NCI-H1694 treated with DMSO at 0.1 percent for 48 hours (cell line): ENCODE data around the gene RIPK1.
"Not testable (repeated sequence)": the region's sequence is repeated elsewhere in the genome, so short reads cannot be mapped to it uniquely, and the experiment has no call there.

Experiments
- DNase-seq: peaks from one replicate; lab custom pipeline; 2025; lab: John Stamatoyannopoulos, UW

The RIPK1 gene

DNA sequence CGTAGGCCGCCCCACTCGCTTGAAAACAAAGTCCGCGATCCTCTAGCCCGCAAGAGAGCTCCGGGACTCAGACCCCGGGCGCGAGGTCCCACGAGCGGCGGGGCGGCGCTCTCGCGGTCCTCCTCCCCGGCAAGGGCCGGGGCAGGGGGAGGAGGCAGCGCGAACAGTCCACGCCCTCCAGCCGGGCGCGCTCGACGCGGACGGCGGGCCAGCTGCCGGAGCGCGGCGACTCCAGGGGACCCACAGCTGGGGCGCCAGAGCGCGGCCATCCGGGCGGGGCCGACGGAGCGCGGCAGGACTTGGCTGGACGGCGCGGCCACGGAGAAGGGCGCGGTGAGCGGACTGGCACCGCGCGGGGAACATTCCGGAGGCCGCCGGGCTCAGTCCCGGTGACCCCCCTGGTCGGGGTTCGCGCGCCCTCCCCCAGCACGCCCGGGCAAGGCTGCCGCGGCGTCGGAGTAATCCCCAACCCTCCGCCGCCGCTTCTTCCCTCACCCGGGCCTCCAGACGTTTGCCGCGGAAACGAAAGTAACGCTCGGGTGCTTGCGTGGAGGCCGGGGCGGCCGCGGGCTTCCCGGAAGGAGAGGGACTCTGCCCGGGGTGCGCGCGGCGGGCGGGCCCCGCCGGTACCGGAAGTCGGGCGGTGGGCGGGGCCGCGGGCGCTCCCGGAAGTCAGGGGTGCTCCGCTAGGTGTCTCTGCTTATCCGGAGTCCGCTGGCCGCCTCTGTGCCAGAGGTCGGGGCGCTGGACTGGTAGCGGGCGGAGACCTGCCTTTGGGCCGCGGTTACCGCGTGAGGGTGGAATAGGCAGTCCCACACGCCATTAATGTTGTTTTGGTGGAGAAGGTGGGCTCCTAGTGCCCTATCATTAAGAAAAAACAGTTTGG lies at the start of gene RIPK1:
Gene RIPK1 (plus strand): TSS at position 166 of the 886 bp plus-strand sequence. CDS start 8,330 bp downstream, outside the sequence.
- DNase-seq: peak; percentile 63

DNA sequence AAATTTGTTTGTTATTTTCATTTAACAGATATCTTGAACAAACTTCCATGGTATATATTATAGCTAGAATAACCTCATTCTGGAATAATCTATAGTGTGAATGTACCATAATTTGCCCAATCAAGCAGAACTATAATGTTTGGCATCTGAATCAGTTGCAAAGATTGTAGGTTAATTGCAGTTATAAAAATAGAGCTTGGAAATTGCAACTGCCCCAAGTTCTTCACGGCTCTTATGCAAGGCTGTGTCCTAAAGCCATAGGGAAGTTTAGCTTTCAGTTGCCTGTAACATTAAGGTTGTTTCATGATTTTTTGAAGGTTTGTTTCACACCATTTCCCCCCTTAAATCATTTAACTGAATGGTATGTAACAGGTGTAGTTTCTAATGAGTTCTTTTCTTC lies 49.2 kb upstream of the RIPK1 start:
- DNase-seq: no peak

DNA sequence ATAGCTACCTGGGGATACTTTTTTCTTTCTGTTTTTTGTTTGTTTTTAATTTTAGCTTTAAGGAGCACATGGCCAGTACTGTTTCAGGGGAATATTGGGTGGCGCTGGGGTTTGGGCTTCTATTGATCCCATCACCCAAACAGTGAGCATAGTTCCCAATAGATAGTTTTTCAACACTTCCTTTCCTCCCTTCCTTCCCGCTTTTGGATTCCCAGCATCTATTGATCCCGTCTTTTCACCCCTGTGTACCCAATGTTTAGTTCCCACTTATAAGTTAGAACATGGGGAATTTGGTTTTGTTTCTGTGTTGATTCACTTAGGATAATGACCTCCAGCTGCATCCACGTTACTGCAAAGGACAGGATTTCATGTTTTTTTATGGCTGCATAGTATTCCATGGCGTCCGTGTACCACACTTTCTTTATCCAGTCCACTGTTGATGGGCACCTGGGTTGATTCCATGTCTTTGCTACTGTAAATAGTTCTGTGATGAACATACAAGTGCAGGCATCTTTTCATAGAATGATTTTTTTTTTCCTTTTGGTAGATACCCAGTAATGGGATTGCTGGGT lies 48.5 kb upstream of the RIPK1 start:
- no peak for DNase-seq

DNA sequence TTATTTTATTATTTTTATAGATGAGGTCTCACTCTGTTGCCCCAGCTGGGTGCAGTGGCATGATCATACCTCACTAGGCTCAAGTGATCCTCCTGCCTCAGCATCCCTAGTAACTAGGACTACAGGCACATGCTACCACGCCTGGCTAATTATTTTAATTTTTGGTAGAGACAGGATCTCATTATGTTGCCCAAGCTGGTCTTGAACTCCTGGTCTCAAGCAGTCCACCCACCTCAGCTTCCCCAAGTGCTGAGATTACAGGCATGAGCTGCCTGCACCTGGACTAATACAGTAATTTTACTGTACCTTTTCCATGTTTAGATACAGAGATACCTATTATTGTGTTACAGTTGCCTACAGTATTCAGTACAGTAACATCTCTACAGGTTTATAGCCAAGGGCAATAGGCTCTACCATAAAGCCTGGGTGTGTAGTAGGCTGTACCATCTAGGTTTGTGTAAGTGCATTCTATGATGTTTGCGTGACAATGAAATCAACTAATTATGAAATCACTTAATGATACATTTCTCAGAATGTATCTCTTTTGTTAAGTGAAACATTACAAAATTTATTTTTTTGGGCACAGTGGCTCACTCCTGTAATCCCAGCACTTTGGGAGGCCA lies 47.2 kb upstream of the RIPK1 start:
- not testable (repeated sequence) for DNase-seq

DNA sequence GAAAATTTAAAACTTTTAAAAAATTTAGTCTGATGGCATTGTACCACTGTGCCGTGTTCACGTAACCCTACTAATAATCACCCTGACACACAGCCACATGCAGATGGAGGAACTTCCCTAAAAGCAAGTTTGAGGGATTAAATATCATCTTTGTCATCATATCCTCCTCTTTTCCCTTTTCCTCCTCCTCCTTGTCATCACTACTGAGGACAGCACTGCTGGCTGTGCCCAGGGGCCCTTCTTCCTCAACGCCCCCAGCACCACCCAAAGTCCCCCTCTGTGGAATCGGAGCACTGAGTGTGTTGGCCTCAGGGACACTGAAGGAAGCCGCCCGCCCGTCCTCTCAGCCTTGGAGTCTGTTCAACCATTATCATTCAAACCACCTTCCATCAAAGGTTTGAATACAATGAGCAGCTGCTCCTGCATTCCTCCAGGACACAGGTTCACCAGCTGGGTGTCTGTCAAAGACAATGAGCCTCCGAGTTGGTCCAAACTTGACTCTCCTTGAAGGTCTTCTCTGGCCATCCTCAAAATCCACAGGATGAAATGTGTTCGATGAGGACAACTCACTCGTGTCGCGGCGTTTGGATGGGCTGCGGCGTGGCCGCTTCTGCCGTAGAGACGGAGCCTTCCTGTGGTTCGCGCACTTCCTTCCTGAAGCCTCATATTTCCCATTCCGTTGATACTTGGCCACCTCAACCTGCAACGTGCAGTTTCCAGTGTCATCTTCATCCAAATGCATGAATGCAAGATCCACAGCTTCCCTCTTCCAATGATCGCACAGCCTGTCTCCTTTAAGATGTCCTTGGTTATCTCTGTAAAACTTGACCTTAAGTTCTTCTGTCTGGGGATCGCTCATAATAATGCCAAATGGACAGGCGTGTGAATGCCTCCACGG lies 45.3 kb upstream of the RIPK1 start:
- DNase-seq: peak; percentile 29

DNA sequence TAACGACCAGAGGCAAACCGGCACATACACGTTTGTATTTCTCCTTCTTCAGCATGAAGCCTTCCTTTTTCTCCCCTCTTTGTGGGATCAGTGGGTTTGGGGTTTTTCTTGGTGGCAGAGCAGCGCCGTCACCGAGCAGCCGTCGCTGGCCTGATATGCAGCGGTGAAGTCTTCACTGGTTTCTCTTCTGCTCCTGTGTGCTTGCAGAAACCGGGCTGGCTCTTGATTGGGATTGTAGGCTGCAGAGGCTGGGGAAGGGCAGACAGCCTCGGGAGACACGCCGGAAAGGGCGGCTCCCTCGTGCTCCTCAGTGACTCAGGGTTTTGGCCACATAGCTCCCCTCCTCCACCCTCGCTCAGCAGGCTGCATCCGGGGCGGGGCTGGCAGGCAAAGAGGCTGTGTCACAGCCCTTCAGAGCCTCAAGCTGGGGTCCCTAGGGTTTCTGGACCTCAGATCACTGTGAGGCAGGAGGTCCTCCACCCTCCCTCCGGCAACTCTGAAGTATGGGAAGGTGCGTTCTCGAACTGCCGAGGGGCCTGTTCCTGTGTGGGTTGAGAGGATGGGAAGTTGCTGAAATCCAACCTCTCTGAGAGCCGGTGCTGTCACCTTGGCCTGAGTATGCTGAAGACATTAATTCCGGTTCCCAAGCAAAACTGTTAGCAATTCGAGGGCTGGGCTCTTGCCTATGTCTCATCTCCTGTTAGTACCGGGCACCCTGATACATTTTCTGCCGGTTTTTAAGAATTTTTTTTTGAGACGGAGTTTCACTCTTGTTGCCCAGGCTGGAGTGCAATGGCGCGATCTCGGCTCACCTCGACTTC lies 44.4 kb upstream of the RIPK1 start:
- peak; percentile 87 for DNase-seq

DNA sequence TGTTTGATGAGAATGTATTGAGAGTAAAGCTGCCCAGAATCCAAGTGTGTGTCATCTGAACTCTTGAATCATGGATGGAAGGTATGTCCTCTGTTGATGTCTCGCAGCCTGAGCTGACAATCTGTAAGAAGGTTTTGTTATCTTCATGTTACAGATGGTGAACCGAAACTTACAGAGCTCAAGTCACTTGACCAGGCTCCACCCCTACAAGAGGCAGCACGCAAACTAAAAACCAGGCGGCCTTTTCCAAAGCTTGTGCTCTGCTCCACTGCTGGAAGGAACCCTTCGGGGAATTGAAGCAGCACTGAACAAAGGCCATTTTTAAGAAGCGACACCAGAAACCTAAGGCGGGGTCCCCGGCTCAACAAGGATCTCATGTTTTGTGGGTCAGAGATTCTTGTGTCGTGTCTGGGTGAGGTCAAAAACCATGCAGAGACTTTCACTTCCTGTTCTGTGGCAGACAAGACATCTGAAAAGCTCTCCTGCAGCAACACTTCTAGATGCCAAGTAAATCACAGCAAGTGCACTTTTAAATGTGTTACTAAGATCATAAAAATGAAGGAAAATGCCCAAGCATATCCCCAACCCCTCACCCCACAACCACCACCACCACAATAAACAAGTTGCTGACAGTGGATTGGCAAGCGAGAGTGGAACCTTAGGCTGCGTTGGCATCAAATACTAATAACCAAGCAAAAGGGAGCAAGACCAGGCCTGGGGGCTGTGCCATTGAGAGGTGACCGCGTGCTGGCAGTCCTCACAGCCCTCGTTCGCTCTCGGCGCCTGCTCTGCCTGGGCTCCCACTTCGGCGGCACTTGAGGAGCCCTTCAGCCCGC lies 41.3 kb upstream of the RIPK1 start:
- DNase-seq: no peak

DNA sequence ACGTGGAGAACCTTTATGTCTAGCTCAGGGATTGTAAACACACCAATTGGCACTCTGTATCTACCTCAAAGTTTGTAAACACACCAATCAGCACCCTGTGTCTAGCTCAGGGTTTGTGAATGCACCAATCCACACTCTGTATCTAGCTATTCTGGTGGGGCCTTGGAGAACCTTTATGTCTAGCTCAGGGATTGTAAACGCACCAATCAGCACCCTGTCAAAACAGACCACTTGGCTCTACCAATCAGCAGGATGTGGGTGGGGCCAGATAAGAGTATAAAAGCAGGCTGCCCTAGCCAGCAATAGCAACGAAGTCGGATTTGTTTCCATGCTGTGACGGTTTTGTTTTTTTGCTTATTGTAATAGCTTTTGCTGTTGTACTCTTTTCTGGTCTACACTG lies 40.1 kb upstream of the RIPK1 start:
- not testable (repeated sequence) for DNase-seq

DNA sequence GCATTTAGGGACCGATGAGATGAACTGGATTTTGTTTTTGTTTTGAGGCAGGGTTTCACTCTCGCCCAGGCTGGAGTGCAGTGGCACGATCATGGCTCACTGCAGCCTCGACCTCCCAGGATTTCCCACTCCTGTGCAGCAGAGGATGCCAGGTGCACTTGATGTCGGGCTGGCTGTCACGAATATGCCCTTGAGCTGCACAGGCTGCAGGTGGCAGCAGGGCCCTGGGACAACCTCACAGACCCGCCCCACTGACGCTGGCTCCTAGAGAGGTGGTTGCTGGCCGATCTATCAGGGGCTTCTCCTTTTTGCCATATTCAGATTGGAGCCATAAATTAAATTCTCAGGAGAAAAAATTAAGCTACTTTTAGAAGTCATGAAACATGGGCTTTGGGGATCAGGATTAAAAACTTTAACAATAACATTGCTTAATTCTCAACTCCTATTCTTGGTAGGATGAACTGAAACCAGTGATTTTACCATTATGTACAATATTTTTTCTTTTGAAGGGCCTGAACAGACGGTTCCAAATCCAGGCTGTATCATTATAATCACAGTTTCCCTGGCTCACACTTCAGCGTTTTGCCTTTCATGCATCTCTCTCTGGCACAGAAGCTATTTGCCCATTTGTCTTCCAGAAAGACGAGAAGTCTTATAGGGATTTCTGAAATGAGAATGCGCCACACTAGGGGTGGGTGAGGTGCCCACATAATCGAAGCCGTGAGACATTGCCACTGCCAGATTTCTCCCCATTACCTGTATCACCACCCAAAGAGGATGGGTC lies 36.2 kb upstream of the RIPK1 start:
- no peak for DNase-seq

DNA sequence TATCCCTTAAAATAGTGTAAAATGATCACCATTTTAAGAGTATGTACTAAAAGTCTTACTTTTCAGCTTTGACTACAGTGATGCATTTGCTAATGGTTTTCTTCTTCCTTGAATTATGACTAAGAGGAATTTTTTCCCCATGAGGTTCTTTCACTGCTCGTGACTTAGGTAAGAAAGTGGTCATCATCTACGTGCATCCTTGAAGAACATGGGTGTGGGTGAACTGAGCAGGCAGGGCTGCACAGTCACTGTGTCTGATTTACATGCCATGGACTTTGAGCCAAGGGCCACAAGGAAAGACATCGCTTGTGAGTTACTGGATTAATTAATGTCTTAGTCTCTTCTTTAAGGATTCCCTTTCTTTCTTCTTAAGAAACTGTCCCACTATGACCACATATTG lies 35.3 kb upstream of the RIPK1 start:
- DNase-seq: no peak

DNA sequence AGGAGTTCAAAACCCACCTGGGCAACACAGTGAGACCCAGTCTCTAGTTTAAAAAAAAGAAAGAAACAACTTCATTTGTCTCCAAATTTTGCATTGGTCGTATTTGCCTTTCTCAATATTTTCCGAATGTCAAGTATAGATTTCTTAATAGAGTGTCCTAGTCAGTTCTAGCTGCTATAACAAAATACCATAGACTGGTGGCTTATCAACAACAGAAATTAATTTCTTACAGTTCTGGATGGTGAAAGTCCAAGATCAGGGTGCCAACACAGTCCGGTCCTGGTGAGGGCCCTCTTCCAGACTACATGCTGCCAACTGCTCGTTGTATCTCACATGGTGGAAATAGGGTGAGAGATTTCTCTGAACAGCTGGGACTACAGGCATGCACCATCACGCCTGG lies 34.6 kb upstream of the RIPK1 start:
- no peak for DNase-seq

DNA sequence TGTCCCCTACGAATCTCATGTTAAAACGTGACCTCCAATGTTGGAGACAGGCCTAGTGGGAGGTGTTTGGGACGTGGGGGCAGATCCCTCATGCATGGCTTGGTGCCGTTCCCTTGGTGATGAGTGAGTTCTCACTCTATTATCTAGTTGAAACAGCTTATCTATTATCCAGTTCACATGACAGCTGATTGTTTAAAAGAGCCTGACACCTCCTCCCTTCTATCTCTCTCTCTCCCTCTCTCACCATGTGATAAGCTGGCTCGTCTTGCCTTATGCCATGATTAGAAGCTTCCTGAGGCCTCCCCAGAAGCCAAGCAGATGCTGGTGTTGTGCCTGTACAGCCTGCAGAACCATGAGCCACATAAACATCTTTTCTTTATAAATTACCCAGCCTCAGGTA lies 32.9 kb upstream of the RIPK1 start:
- DNase-seq: no peak

DNA sequence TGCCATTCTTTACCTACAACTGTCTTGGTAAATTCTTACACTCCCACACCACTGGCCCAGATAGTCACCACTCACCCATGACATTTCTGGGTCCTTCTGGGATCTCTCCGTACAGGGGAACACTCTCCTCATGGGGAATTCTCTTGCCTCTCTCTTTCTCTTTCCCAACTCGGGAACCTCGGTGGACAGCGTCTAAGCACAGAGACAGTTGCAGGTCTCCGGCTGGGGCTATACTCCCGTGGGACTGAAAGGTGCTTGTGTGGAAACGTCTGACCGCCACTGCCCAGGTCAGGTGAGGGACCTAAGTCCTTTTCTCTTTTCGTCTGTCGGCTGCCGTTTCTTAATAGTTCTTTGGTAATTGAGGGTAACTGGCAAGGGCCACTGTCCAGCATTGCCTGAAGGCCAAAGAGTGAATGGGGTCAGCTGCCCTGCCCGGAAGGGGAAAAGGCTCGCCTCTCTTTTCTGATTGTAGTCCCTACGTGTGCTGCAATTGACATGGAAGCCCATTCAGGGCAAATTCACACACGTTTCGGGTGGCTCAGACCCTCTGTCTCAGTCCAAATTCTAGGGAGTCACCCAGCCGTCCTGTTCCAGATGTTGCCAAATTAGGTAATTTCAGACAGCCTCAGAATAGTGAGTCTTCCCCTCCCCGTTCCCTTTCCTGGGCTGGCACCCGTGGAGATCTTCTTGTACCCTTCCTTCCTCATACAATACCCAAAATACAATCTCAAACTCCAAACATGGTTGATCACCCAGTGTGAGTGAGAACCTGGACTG lies 31.2 kb upstream of the RIPK1 start:
- DNase-seq: no peak

DNA sequence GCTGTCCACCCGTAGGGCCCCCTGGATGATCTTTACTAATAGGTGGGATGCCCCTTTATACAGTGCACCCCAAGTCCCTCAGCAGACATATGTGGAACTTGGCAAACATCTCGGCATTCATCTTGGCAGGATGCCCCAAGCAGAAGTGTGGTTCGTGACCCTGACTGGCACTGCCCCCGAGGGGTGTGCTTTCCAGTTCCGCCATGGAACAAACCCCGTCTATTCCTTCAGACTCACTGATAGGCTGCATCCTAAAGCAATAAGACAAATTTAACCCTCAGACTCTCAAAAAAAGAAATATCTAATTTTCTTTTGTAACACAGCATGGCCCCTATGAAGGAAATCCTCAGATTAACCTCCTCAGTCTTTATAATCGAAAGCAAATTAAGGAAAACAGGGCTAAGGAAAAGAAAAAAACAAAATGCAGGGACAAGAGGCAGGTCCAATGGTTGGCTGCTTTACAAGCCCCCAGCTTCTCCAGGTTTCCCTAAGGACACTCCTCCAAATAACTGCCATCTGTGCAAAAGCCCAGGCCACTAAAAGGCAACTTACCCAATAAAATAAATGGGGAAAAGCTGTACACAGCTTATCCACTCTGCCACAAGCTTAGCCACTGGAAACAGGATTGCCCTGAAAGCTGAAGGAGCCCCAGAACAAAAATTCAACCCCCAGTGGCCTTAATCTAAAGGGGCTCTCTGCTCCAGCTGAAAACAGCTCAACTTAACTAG lies 30.5 kb upstream of the RIPK1 start:
- no peak for DNase-seq

DNA sequence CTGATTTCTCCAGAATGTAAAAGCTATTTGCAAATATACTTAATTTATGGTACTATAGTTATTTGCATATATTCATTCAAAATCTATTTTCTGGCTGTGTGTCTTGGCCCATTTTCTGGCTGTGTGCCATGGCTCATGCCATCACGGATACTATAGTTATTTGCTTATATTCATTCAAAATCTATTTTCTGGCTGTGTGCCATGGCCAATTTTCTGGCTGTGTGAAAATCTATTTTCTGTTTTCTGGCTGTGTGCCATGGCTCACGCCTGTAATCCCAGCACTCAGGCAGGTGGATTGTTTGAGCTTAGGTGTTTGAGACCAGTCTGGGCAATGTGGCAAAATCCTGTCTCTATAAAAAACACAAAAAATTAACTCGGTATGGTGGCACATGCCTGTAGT lies 28.9 kb upstream of the RIPK1 start:
- DNase-seq: no peak

DNA sequence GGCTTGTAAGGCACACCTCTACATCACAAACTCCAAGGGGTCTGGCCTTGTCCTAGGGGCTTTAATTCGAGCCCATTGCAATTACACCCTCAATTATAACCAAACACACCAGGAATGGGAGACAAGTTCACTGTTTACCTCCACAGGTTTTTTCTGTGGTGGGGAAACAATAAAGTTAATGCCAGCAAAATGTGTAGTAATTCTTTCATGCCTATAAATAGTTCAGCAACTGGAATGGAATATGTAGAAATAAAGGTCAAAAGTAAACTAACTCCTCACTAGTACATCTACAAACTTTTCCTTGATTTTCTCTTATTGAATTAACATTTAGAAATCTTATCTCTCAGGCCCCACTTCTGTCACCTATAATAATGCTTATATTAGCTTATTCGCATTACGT lies 27.1 kb upstream of the RIPK1 start:
- no peak for DNase-seq

DNA sequence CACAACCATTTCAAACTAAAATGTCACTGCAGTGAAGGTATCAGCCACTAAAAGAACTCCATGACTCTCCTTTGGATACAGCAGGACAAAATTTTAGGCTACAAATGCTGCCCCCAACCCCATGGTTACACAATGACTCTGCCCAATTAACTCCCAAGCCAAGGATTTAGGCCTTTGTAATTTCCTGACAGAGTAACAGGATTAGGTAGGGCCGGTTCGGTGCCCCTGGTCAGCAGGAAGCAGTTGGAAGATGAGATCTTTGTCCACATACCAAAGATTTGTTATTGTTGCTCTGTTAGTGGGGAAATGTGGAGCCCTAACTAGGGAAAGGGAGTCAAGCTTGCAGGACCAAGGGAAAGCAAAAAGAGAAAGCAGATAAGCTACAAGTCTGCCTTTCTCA lies 26.7 kb upstream of the RIPK1 start:
- DNase-seq: no peak

DNA sequence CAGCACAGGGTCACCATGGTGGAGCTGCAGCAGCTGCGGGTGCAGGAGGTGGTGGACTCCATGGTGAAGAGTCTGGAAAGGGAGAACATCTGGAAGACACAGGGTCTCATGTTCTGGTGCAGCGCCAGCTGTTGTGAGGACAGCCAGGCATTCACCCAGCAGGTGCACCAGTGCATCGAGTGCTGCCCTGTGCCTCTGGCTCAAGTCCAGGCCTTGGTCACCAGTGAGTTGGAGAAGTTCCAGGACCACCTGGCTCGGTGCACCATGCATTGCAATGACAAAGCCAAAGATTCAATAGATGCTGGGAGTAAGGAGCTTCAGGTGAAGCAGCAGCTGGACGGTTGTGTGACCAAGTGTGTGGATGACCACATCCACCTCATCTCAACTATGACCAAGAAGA lies 22.9 kb upstream of the RIPK1 start:
- DNase-seq: no peak
